ENCODE results near the gene SMC1B.
"Not testable (repeated sequence)": the region's sequence is repeated elsewhere in the genome, so short reads cannot be mapped to it uniquely, and the experiment has no call there.

Gene SMC1B

GRCh38 chr22:45331486-45331885 is 81.9 kb downstream of the SMC1B start:
- no peak overlapping the region for H3K9ac ChIP-seq (ENCODE audit: low read depth, low read length)
- H3K27me3 ChIP-seq (ENCODE audit: insufficient read depth, low read length), result no peaks in the 10 kb centered on the region
- no peak overlapping the region for H3K27ac ChIP-seq (ENCODE audit: low read depth, low read length)
- H3K4me3 ChIP-seq (ENCODE audit: low read length), result no peak overlapping the region
- no peaks in the 10 kb centered on the region for H3K9me3 ChIP-seq (ENCODE audit: insufficient read depth, low read depth, low read length)
- WGBS, result 94% methylated on average over 9 of the region's 9 CpGs
- H3K36me3 ChIP-seq (ENCODE audit: insufficient read depth, low read length), result peaks cover 52% of the 10 kb centered on the region
- no peaks in the 10 kb centered on the region for H3K4me1 ChIP-seq (ENCODE audit: insufficient read depth, low read length)

- Histone ChIP-seq H3K4me3 (ENCODE audit: low read length) (no peak overlapping the region), H3K36me3 (ENCODE audit: insufficient read depth, low read length) (peaks cover 46% of the 10 kb centered on the region), H3K4me1 (ENCODE audit: insufficient read depth, low read length) (no peaks in the 10 kb centered on the region), H3K9me3 (ENCODE audit: insufficient read depth, low read depth, low read length) (no peaks in the 10 kb centered on the region), H3K27me3 (ENCODE audit: insufficient read depth, low read length) (no peaks in the 10 kb centered on the region), H3K27ac (ENCODE audit: low read depth, low read length) (no peak overlapping the region), H3K9ac (ENCODE audit: low read depth, low read length) (no peak overlapping the region)
- 96% methylated on average over 19 of the region's 19 CpGs for WGBS
Measured at GRCh38 chr22:45330548-45330947, 82.9 kb downstream of the SMC1B start.

- Histone ChIP-seq H3K36me3 (ENCODE audit: insufficient read depth, low read length) (peaks cover 45% of the 10 kb centered on the region), H3K27ac (ENCODE audit: low read depth, low read length) (no peak overlapping the region), H3K4me3 (ENCODE audit: low read length) (no peak overlapping the region), H3K4me1 (ENCODE audit: insufficient read depth, low read length) (no peaks in the 10 kb centered on the region), H3K9ac (ENCODE audit: low read depth, low read length) (no peak overlapping the region), H3K9me3 (ENCODE audit: insufficient read depth, low read depth, low read length) (no peaks in the 10 kb centered on the region), H3K27me3 (ENCODE audit: insufficient read depth, low read length) (no peaks in the 10 kb centered on the region)
- 96% methylated on average over 12 of the region's 12 CpGs for WGBS
Measured at GRCh38 chr22:45329530-45329936, 83.9 kb downstream of the SMC1B start.

GRCh38 chr22:45328822-45329529 is 84.4 kb downstream of the SMC1B start:
- Histone ChIP-seq H3K27me3 (ENCODE audit: insufficient read depth, low read length) (no peaks in the 10 kb centered on the region), H3K27ac (ENCODE audit: low read depth, low read length) (no peak overlapping the region), H3K9ac (ENCODE audit: low read depth, low read length) (no peak overlapping the region), H3K4me1 (ENCODE audit: insufficient read depth, low read length) (no peaks in the 10 kb centered on the region), H3K36me3 (ENCODE audit: insufficient read depth, low read length) (peaks cover 42% of the 10 kb centered on the region), H3K9me3 (ENCODE audit: insufficient read depth, low read depth, low read length) (no peaks in the 10 kb centered on the region), H3K4me3 (ENCODE audit: low read length) (no peak overlapping the region)
- 93% methylated on average over 8 of the region's 8 CpGs for WGBS

GRCh38 chr22:45328261-45328660 is 85.1 kb downstream of the SMC1B start:
- not testable (repeated sequence) for H3K4me1 ChIP-seq (ENCODE audit: insufficient read depth, low read length); H3K9ac ChIP-seq (ENCODE audit: low read depth, low read length); H3K9me3 ChIP-seq (ENCODE audit: insufficient read depth, low read depth, low read length); H3K27me3 ChIP-seq (ENCODE audit: insufficient read depth, low read length); H3K27ac ChIP-seq (ENCODE audit: low read depth, low read length); H3K4me3 ChIP-seq (ENCODE audit: low read length)
- peaks cover 45% of the 10 kb centered on the region for H3K36me3 ChIP-seq (ENCODE audit: insufficient read depth, low read length)
- 83% methylated on average over 7 of the region's 8 CpGs for WGBS

- Histone ChIP-seq H3K4me3 (ENCODE audit: low read length) (no peak overlapping the region), H3K27me3 (ENCODE audit: insufficient read depth, low read length) (no peaks in the 10 kb centered on the region), H3K9me3 (ENCODE audit: insufficient read depth, low read depth, low read length) (no peaks in the 10 kb centered on the region), H3K9ac (ENCODE audit: low read depth, low read length) (no peak overlapping the region), H3K27ac (ENCODE audit: low read depth, low read length) (no peak overlapping the region), H3K36me3 (ENCODE audit: insufficient read depth, low read length) (peaks cover 34% of the 10 kb centered on the region), H3K4me1 (ENCODE audit: insufficient read depth, low read length) (no peaks in the 10 kb centered on the region; the same call in 1 of the 2 replicates)
- WGBS, result 95% methylated on average over 12 of the region's 12 CpGs
Measured at GRCh38 chr22:45324311-45324711, 89.1 kb downstream of the SMC1B start.

- no peak overlapping the region for H3K9ac ChIP-seq (ENCODE audit: low read depth, low read length)
- no peak overlapping the region for H3K4me3 ChIP-seq (ENCODE audit: low read length)
- no peaks in the 10 kb centered on the region; the same call in 1 of the 2 replicates for H3K4me1 ChIP-seq (ENCODE audit: insufficient read depth, low read length)
- H3K9me3 ChIP-seq (ENCODE audit: insufficient read depth, low read depth, low read length), result no peaks in the 10 kb centered on the region
- no peaks in the 10 kb centered on the region for H3K27me3 ChIP-seq (ENCODE audit: insufficient read depth, low read length)
- no peak overlapping the region for H3K27ac ChIP-seq (ENCODE audit: low read depth, low read length)
- peaks cover 34% of the 10 kb centered on the region for H3K36me3 ChIP-seq (ENCODE audit: insufficient read depth, low read length)
- 82% methylated on average over 7 of the region's 7 CpGs for WGBS
Measured at GRCh38 chr22:45323695-45324094, 89.7 kb downstream of the SMC1B start.

- Histone ChIP-seq H3K27me3 (ENCODE audit: insufficient read depth, low read length) (no peaks in the 10 kb centered on the region), H3K9me3 (ENCODE audit: insufficient read depth, low read depth, low read length) (no peaks in the 10 kb centered on the region), H3K36me3 (ENCODE audit: insufficient read depth, low read length) (peaks cover 34% of the 10 kb centered on the region), H3K4me1 (ENCODE audit: insufficient read depth, low read length) (peaks cover 1% of the 10 kb centered on the region), H3K9ac (ENCODE audit: low read depth, low read length) (no peak overlapping the region), H3K4me3 (ENCODE audit: low read length) (no peak overlapping the region), H3K27ac (ENCODE audit: low read depth, low read length) (no peak overlapping the region)
- 95% methylated on average over 24 of the region's 24 CpGs for WGBS
Measured at GRCh38 chr22:45322873-45323525, 90.4 kb downstream of the SMC1B start.

- no peaks in the 10 kb centered on the region for H3K27me3 ChIP-seq (ENCODE audit: insufficient read depth, low read length)
- H3K9ac ChIP-seq (ENCODE audit: low read depth, low read length), result no peak overlapping the region
- peaks cover 25% of the 10 kb centered on the region for H3K36me3 ChIP-seq (ENCODE audit: insufficient read depth, low read length)
- H3K4me3 ChIP-seq (ENCODE audit: low read length), result no peak overlapping the region
- no peak overlapping the region for H3K27ac ChIP-seq (ENCODE audit: low read depth, low read length)
- 96% methylated on average over 11 of the region's 12 CpGs for WGBS
- H3K9me3 ChIP-seq (ENCODE audit: insufficient read depth, low read depth, low read length), result no peaks in the 10 kb centered on the region
- H3K4me1 ChIP-seq (ENCODE audit: insufficient read depth, low read length), result peaks cover 4% of the 10 kb centered on the region
Measured at GRCh38 chr22:45321827-45322226, 91.6 kb downstream of the SMC1B start.

GRCh38 chr22:45320357-45320976 is 92.9 kb downstream of the SMC1B start:
- H3K27me3 ChIP-seq (ENCODE audit: insufficient read depth, low read length), result no peaks in the 10 kb centered on the region
- H3K9ac ChIP-seq (ENCODE audit: low read depth, low read length), result no peak overlapping the region
- H3K4me1 ChIP-seq (ENCODE audit: insufficient read depth, low read length), result peaks cover 4% of the 10 kb centered on the region
- WGBS, result 93% methylated on average over 7 of the region's 9 CpGs
- H3K4me3 ChIP-seq (ENCODE audit: low read length), result no peak overlapping the region
- H3K36me3 ChIP-seq (ENCODE audit: insufficient read depth, low read length), result peaks cover 22% of the 10 kb centered on the region
- no peaks in the 10 kb centered on the region for H3K9me3 ChIP-seq (ENCODE audit: insufficient read depth, low read depth, low read length)
- H3K27ac ChIP-seq (ENCODE audit: low read depth, low read length), result no peak overlapping the region

- Histone ChIP-seq H3K4me1 (ENCODE audit: insufficient read depth, low read length) (peaks cover 4% of the 10 kb centered on the region), H3K36me3 (ENCODE audit: insufficient read depth, low read length) (peaks cover 20% of the 10 kb centered on the region), H3K4me3 (ENCODE audit: low read length) (no peak overlapping the region), H3K9ac (ENCODE audit: low read depth, low read length) (no peak overlapping the region), H3K27me3 (ENCODE audit: insufficient read depth, low read length) (no peaks in the 10 kb centered on the region), H3K27ac (ENCODE audit: low read depth, low read length) (no peak overlapping the region), H3K9me3 (ENCODE audit: insufficient read depth, low read depth, low read length) (no peaks in the 10 kb centered on the region)
- 90% methylated on average over 5 of the region's 5 CpGs for WGBS
Measured at GRCh38 chr22:45319324-45319685, 94.1 kb downstream of the SMC1B start.
